ENCODE results near the gene BEST2. TPM values are rescaled to one million over a fixed set of nuclear protein-coding genes. Genes with fewer than 3 reads are reported as not detected.

The BEST2 gene
- total RNA-seq, 1 donor from 2014 or later: not detected

DNA sequence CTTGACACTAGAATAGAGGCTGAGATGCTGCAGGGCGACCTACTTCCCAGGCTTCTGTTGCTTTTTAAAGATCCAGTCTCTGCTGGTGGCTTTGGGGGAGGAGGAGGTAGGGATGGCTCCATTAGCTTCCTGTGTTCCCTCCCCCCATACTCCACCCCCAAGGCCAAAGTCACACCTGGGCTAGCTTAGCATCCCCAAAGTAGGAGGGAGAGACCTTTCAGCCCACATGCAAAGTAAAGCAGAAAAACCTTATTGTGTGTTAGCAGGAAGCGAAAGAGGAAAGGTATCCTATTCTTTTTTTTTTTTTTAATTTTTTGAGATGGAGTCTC is 24.6 kb upstream of the BEST2 start:
- intact Hi-C loops (cut with DNase I): no loop called here
- no peak for DNase-seq (ENCODE audit: low spot score)

DNA sequence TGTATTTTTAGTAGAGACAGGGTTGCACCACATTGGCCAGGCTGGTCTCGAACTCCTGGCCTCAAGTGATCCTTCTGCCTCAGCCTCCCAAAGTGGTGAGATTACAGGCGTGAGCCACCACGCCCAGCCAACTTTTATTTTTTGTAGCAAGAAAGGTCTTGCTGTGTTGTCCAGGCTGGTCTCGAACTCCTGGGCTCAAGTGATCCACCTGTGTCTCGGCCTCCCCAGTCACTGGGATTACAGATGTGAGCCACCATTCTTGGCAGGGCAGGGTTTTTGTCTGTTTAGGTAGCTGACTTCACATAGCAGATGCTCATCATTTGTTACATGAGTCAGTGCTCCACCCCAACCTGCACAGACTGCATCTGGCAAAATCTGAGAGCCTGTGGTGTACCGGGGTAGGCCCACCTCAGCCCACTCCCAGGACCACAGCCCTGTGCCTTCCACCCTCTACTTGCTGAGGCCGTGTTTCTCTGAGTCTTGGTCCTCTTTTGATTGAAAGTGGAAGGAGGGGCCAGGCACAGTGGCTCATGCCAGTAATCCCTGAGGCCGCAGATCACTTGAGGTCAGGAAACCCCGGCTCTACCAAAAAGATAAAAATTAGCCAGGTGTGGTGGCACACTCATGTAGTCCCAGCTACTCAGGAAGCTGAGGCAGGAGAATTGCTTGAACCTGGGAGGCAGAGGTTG is 23.7 kb upstream of the BEST2 start:
- intact Hi-C loops (cut with DNase I): no loop called here
- no peak for DNase-seq (ENCODE audit: low spot score)

DNA sequence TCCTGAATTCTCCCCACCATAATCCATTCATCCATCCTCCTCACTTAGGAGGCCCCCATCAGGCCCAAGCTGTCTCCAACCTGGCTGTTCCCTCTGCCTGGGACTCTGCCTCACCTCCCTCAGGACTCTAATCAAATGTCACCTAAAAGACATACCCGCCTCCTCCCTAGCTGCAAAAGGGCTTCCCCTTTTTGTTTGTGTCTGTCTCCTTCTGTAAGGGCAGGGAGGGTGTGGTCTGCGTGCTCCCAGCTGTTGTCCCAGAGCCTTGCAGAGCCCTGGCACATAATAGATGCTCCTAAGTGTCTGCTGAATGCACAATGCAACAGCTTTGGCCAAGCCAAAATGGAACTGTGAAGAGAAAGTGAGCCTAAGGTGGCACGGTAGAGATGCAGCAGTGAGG is 21.5 kb upstream of the BEST2 start:
- no peak for DNase-seq (ENCODE audit: low spot score)
- intact Hi-C loops (cut with DNase I): no loop called here

DNA sequence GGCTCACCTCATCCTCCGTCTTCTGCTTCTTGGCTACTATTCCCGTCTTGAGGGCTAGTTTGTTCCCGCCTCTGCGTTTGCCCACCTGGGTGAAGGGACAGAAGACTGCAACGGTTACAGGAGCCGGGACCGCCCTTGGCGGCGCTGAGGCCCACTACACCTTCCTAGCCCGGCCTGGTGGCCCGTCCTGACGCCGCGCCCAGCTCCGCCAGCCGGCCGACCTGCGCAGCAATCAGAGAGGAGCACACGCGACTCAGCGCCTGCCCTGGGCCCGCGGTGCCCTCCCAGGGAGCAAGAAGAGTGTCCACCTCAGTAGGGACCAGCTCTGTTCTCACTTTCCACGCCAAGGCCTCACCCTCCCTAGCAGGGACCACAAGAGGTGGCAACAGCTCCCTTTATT is 20.3 kb upstream of the BEST2 start:
- DNase-seq (ENCODE audit: low spot score): no peak
- intact Hi-C loops (cut with DNase I): no loop called here

DNA sequence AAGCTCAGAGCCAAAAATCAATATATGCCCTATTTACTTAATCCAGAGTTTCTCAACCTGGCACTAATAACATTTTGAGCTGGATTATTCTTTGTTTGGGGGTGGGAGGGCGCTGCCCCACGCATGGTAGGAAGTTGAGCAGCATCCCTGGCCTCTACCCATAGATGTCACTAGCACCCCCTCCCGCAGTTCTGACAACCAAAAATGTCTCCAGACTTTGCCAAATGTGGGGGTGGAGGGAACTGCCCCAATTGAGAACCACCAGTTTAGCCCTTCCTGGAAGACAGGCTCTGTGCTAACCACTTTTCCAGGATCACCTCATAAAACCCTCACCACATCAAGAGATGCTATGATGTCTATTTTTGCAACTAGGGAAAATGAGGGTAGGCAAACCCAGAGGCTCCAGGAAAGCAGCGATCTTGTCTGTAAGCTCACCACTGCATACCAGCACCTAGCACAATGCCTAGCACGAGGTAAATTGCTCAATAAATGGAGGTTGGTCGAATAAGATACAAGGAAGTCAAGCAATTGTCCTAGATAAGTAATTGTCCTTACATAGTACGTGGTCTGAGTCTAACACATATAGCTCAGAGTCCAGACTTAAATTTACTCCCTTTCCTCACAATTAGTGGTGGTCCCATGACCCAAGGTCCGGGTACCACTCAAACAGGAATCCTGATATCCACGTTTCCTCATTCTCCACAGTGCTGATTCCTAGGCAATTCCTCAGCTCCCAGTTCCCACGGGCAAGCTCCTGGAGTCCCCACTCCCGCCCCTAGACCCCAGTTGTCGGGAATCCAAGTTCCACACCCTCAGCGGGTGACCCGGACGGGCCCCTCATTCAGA is 18.0 kb upstream of the BEST2 start:
- no peak for DNase-seq (ENCODE audit: low spot score)
- intact Hi-C loops (cut with DNase I): loop anchor here (1.0 kb wide), 2 partner anchors 11 to 40 kb away; no protein-coding TSS in a partner anchor

DNA sequence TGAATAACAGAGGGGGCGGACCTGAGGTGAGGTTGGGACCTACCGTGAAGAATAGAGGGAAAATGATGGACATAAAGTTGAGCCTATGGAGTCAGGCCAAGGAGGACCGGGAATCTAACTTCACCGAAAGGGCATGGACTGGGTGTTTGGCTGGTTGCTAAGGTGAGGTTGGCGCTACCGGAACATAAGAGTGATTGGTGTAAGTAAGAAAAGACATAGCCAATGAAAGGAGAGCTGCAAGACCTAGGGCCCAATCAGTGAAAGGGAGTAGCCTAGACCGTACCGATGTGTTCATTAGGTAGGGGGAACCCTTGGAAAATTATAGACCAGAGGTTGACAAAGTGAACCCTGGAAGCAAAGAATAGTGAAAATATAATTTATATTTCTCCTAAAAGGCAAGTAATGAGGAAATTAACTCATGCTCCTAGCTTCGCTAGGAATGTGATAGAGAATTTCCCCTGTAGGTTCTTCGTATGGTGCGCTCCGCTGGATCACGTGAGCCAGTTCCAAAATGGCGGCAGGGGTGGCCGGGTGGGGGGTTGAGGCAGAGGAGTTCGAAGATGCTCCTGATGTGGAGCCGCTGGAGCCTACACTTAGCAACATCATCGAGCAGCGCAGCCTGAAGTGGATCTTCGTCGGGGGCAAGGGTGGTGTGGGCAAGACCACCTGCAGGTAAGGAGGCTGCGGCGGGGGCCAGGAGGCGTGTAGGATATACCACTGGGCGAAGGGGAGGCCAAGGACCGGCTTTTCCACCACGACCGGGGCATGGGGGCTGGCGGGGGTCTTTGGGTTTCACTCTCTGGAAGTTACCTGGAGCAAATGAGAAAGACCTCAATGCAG is 14.4 kb upstream of the BEST2 start, which contains the start of gene GET3:
TSS of gene GET3 (plus strand) at position 503 of the 840 bp plus-strand sequence. CDS start at position 512, 9 bp downstream.
- peak; percentile 91 for DNase-seq (ENCODE audit: low spot score)
- intact Hi-C loops (cut with DNase I): no loop called here

DNA sequence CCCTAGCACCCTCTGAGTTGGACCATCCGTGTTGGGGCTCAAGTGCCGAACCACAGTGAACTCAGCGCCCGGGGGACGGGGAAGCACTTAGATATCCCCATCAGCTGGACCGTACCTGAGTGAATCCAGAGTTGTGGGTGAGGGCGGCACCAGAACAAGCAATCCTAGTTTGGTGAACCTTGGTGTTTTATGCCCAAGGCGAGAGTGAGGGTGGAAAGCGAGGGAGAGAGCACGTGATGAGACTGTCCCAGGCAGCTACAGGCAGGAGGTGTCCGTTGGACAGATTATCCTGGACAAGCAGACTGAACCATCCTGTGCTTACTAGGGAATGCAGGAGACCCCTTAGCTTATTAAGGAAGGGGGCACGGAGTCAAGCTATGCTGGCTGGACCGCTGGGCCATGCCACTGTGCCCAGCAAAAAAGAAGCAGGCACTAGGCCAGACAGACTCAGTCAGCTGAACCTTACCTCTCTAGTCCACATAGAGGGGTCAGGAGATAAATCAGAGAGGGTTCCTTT is 13.7 kb upstream of the BEST2 start:
- intact Hi-C loops (cut with DNase I): no loop called here
- no peak for DNase-seq (ENCODE audit: low spot score)

DNA sequence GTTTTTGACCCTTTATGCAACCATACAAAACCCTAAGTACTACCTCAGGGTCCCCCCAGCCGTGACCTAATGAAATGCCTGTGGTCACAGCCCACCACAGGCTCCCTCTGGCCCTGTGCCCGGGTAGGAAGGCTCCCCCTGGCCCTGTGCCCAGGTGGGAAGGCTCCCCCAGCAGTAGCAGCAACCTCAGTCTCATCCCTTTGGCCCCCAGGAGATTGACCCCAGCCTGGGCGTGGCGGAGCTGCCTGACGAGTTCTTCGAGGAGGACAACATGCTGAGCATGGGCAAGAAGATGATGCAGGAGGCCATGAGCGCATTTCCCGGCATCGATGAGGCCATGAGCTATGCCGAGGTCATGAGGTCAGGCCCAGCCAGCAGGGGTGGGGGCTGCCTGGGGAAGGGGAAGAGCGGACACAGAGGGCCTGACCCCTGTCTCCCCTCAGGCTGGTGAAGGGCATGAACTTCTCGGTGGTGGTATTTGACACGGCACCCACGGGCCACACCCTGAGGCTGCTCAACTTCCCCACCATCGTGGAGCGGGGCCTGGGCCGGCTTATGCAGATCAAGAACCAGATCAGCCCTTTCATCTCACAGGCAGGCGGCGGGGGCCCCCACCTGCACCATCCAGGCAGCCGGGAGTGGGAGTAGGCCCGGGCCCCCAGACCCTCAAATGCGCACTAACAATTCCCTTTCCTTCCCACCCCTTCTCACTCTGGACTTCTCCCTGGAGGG is 6.3 kb upstream of the BEST2 start:
- intact Hi-C loops (cut with DNase I): no loop called here

DNA sequence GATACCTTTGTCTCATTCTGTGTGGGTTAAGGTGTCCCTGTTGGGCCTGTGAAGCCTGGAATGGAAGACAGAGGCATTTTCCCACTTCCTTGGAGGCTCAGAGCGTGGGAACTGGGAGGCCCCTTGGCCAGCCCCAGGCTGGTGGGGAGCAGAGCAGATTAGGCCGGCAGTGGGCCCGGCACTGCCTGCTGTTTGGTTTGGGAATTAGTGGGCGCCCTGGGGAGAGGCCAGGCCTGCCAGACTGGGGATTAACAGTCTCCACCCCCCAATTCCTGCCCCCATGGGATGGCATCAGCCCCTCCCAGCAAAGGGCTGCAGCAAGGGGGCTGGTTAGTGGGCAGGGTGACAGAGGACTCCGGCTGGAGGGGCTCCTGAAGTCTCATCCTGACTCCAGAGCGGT is 3.1 kb upstream of the BEST2 start:
- no peak for DNase-seq (ENCODE audit: low spot score)

More for the DNA sequence above, 6.3 kb upstream of the BEST2 start:
- DNase-seq (ENCODE audit: low spot score): no peak

DNA sequence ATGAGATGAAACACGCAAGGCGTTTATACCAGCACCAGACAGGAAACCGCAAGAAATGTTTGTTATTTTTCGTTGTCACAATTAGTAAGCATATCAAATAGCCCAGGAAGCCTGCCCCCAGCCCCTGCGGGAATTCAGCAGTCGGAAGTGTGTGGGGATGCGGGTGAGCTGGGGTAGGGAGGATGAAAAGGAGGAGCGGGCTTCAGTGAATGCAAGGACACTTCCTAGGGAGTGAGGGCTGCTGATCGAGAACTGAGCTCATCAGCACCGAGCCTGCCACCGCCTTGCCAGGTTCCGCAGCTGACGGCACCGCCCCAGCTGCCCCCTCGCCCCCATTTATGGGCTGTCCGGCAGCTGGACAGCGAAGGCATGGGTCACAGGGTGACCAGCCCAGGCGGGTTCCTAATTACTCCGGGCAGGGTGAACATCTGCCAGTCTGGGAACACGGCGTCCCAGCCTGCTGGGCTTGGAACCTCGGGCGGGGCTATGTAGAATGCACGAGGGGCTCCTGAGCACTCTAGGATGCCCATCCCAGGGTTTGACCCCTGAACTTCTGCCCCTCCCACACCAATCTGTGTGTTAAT is 1.6 kb upstream of the BEST2 start:
- no peak for DNase-seq (ENCODE audit: low spot score)
- intact Hi-C loops (cut with DNase I): no loop called here

More for the DNA sequence above, 3.1 kb upstream of the BEST2 start:
- intact Hi-C loops (cut with DNase I): no loop called here

DNA sequence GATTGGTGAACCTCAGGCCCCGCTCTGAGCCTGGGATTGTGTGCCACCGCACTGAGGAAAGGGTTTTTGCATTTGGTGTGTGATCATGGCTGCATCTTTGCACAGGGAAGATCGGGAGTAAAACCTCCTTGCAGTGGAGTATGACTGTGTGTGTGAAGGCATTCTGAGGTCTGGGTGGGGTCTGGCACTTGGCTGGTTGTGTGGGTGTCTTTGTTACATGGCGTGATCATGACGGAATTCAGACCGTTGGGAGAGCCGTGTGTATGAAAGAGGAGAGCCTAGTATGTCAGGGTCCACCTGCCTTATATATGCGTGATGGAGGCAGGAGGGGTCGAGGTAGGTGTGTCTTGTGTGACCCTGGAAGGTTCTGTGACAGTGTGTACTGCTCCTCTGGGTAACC is 740 bp upstream of the BEST2 start:
- DNase-seq (ENCODE audit: low spot score): no peak
- intact Hi-C loops (cut with DNase I): no loop called here

DNA sequence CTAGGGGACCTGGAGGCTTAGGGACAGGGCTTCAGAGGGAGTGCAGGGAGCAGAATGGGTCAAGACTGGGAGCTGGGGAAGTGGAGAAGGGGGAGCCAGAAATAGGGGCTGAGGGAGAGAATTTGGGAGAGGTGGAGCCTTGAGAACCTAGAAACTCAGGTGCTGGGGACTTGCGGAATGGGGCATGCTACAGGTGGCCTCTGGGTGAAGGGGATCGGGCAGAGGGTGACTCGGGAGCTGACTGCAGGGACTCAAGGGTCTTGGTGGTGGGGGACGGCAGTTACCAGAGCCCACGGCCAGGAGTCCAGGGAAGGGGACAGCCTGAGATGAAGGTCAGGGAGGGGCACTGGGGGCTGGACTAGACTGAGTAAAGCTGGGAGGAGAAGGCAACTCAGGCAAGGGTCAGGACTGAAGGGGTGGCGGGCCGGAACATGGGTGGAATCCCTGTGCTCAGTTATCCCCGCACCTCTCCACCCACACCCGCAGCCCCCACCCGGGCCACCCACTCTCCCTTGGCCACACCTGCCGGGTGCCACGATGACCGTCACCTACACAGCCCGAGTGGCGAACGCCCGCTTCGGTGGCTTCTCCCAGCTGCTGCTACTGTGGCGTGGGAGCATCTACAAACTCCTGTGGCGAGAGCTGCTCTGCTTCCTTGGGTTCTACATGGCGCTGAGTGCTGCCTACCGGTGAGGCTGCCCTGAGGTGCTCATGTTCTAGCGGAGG is 628 bp downstream of the BEST2 start:
- intact Hi-C loops (cut with DNase I): no loop called here
- no peak for DNase-seq (ENCODE audit: low spot score)

DNA sequence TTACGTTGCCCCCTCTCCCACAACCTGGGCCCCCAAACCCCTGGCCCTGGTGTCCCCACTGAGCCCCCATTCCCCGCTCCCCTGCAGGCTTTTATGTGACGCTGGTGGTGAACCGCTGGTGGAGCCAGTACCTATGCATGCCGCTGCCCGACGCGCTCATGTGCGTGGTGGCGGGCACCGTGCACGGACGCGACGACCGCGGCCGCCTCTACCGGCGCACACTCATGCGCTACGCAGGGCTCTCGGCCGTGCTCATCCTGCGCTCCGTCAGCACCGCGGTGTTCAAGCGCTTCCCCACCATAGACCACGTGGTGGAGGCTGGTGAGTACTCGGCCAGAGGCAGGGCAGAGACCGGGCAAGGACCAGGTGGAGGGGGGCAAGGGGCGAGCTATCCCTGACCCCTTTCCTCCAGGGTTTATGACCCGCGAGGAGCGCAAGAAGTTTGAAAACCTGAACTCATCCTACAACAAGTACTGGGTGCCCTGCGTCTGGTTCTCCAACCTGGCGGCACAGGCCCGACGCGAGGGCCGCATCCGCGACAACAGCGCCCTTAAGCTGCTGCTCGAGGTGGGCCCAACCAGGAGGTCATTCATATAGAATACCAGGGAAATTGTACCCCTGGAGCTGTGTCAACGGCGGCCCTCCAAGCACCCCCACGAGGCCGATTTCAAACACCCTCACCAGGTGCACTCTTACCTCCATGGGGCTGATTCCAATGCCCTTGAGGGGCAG is 3.0 kb downstream of the BEST2 start:
- DNase-seq (ENCODE audit: low spot score): no peak
- intact Hi-C loops (cut with DNase I): no loop called here

DNA sequence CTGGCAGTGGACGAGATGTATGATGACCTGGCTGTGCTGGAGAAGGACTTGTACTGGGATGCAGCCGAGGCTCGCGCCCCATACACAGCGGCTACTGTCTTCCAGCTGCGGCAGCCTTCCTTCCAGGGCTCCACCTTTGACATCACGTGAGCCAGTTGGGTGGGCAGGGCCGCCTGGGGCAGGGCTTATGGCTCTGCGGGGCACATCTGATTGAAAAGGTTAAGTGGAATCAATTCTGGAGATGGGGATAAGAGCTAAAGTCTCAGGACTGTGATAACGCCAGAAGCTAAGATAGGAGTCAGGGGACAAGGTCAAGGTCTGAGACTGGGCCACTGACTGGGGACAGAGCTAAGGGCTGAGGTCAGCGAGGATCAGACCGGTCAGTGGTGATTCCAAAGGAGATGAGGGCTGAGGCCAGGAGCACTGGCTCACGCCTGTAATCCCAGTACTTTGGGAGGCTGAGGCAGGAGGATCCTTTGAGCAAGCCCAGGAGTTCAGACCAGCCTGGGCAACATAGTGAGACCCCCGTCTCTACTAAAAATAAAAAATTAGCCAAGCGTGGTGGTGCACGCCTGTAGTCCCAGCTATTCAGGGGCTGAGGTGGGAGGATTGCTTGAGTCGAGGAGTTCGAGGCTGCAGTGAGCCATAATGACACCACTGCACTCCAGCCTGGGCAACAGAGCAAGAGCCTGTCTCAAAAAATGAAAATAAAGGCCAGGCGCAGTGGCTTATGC is 4.7 kb downstream of the BEST2 start:
- intact Hi-C loops (cut with DNase I): no loop called here
- no peak for DNase-seq (ENCODE audit: low spot score)

DNA sequence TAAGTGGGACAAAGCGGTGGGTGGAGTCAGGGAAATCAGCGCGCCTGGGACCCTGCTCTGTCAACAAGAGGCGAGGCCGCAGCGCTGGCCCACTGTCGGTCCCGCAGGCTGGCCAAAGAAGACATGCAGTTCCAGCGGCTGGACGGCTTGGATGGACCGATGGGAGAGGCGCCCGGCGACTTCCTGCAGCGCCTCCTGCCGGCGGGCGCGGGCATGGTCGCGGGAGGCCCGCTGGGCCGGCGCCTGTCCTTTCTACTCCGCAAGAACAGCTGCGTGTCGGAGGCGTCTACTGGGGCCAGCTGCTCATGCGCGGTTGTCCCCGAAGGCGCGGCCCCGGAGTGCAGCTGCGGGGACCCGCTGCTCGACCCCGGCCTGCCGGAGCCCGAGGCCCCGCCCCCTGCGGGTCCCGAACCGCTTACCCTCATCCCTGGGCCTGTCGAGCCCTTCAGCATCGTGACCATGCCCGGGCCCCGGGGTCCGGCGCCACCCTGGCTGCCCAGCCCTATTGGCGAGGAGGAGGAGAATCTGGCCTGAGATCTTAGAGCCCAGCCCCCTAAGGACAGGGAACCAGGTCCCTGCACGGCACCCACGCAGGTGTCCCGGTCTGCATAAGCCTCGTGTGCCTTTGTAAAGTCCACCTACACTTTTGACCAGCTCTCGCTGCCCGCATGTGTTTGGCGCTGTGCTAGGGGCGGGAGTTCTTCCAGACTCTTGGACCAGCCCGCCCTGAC is 6.1 kb downstream of the BEST2 start:
- intact Hi-C loops (cut with DNase I): no loop called here
- DNase-seq (ENCODE audit: low spot score): peak; percentile 83

DNA sequence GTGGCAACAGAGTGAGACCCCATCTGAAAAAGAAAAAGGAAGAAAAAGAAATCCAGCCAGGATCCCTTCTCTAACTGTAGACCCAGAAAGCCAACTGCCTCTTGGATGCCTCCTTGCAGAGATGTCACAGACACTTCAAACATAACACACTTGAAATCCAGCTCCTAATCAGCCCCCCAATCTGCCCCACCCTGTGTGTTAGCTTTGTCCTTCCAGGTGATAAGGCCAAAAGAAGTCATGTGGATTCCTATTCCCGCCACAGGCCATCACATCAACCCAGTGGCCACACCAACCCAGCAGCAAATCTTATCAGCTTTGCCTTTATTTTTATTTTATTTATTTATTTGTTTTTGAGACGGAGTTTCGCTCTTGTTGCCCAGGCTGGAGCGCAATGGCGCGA is 8.1 kb downstream of the BEST2 start:
- intact Hi-C loops (cut with DNase I): loop anchor here (5.0 kb wide), 3 partner anchors 37 to 88 kb away; partner anchors contain the start of gene TNPO2
- no peak for DNase-seq (ENCODE audit: low spot score)
